ENCODE measurements around the gene FBXW7.

FBXW7 gene

DNA sequence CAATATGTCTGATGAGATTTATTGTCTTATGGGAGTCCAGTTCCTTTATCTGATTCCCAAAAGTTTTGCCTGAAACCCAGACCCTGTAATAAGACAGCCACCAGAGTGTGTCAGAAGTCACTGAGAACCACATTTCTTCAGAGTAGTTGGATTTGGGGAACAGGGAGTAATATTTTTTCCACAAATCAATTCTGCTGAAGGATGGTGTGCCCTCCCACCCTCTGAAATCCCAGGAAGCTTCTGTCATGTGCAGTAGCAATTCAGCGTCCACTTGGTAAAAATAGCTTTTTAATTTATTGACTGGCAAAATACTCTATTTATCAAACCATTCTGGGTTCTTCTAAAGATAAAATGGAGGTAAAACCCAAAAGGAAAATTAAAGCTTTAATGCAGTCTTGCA, 229.4 kb downstream of the FBXW7 start:
- TF ChIP-seq, protein P1, sequence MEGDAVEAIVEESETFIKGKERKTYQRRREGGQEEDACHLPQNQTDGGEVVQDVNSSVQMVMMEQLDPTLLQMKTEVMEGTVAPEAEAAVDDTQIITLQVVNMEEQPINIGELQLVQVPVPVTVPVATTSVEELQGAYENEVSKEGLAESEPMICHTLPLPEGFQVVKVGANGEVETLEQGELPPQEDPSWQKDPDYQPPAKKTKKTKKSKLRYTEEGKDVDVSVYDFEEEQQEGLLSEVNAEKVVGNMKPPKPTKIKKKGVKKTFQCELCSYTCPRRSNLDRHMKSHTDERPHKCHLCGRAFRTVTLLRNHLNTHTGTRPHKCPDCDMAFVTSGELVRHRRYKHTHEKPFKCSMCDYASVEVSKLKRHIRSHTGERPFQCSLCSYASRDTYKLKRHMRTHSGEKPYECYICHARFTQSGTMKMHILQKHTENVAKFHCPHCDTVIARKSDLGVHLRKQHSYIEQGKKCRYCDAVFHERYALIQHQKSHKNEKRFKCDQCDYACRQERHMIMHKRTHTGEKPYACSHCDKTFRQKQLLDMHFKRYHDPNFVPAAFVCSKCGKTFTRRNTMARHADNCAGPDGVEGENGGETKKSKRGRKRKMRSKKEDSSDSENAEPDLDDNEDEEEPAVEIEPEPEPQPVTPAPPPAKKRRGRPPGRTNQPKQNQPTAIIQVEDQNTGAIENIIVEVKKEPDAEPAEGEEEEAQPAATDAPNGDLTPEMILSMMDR (IDR thresholded peaks at IDR 0.05; ENCODE audit: low read depth, low read length), result no peak
- no peak for DNase-seq (ENCODE audit: low read depth in 2 of 2)
- no peak overlapping the region for H3K4me3 ChIP-seq (replicated peaks in 1 of 2; ENCODE audit: low read depth in 2 of 2, low read length in 2 of 2)

DNA sequence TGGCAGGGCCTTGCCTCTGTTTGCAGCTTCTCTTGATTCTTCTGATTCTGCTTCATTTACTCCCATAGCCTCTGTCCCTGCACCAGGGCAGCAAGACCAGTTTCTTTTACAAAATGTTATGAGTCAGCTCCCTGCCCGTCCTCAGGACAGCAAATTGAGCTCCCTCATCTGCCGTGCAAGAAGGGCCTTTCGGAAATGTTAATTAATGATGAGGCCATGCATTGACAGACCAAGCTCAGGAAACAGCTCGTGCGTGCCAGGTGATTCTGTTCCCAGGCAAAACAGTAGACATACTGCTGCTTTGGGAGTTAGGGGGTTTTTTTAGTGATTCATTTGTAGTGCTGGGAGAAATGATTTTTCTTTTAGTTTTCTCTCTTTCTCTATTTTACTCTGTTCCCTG, 231.7 kb downstream of the FBXW7 start:
- TF ChIP-seq, protein P1 (IDR thresholded peaks at IDR 0.05; ENCODE audit: low read depth, low read length), result no peak
- no peak overlapping the region for H3K4me3 ChIP-seq (replicated peaks in 1 of 2; ENCODE audit: low read depth in 2 of 2, low read length in 2 of 2)
- no peak for DNase-seq (ENCODE audit: low read depth in 2 of 2)

DNA sequence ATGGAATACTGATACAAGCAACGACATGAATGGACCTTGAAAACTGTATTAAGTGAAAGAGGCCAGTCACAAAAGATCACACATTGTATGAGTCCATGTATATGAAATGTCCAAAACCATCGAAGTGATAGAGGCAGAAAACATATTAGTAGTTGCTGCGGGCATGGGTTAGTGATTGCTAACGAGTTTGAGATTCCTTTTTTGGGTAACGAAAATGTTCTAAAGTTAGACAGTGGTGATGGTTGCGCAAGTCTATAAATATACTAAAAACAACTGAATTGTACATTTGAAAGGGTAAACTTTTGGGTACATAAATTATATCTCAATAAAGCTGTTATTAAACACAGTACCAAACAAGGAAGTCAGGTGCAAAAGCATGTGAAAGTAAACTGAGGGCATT, 234.5 kb downstream of the FBXW7 start:
- DNase-seq (ENCODE audit: low read depth in 2 of 2), result no peak
- H3K4me3 ChIP-seq (replicated peaks in 1 of 2; ENCODE audit: low read depth in 2 of 2, low read length in 2 of 2), result no peak overlapping the region
- TF ChIP-seq, protein P1 (IDR thresholded peaks at IDR 0.05; ENCODE audit: low read depth, low read length), result no peak

DNA sequence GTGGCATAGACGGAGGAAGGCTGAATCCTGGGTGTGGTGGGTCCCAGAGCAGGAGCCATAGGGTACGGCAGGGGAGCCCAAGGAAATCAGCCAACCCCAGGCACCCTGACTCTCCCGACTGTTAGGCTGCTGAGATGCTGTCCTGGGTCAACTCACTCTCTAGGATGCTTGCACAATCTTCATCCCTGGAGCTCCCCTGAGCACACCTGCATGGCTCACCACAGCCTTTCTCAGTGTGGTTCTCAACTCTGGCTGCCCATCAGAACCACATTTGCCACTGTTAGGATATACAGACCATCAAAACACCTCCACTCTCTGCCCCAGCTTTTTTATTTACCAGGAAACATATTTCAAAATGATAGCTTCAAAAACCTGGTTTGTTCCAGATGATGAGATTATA, 236.3 kb downstream of the FBXW7 start:
- no peak for DNase-seq (ENCODE audit: low read depth in 2 of 2)
- TF ChIP-seq, protein P1 (IDR thresholded peaks at IDR 0.05; ENCODE audit: low read depth, low read length), result no peak
- no peak overlapping the region for H3K4me3 ChIP-seq (replicated peaks in 1 of 2; ENCODE audit: low read depth in 2 of 2, low read length in 2 of 2)

DNA sequence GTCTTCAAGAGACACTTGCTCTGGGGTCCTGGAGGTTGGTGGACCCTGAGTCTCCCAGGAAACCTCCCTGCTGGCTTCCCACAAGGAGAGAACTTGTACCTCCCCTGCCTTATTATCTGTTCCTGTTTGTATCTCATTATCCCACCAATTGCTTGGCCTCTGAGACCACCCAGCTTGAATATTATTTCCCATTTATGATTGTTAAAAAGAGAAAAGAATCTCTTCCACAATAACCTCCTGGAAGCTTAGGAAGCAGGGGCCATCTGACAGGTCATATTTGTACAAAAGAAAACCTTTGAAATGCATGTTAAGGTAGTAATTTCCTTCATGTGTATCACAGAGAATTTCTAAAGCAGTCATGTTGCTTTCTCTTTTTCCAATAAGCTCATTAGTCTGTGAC, 239.5 kb downstream of the FBXW7 start:
- no peak for DNase-seq (ENCODE audit: low read depth in 2 of 2)
- TF ChIP-seq, protein P1 (IDR thresholded peaks at IDR 0.05; ENCODE audit: low read depth, low read length), result no peak
- H3K4me3 ChIP-seq (replicated peaks in 1 of 2; ENCODE audit: low read depth in 2 of 2, low read length in 2 of 2), result no peak overlapping the region

DNA sequence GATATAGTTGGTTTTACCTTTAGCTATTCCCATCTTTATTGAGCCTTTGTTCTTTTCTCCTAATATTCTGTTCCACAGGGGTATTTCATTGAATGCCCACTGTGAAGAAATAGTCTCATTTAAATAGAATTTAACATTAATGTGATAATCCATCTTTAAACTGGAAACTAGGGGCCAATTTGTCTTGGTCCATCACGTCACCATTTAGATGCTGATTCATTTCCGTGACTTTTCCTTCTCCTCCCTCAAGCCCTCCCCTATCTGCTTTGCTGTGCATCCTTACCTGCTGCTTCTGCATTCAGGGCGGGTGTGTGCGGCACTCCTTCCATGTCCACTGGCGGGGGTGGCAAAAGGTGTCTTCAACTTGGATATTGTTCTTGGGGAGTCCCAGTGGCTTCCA, 241.1 kb downstream of the FBXW7 start:
- no peak for DNase-seq (ENCODE audit: low read depth in 2 of 2)
- TF ChIP-seq, protein P1 (IDR thresholded peaks at IDR 0.05; ENCODE audit: low read depth, low read length), result no peak
- H3K4me3 ChIP-seq (replicated peaks in 1 of 2; ENCODE audit: low read depth in 2 of 2, low read length in 2 of 2), result no peak overlapping the region

DNA sequence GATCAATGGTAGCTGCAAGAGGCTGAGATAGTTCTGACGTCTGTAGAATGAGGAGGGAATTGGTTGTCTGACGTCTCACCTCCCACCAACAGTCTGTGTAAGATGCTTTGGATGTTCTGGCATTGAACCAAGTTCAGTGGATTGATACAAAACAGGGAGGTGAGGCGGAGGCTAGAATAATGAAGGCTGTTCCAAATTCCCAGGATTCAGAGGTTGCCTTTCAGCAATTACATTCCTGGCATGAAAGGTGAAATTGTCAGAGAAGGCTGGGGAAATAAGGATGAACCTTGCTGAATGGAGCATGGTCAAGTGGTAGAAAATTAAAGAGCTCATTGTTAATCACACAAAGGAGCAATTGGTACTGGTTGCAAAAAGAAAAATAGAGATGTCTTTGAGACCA, 241.6 kb downstream of the FBXW7 start:
- DNase-seq (ENCODE audit: low read depth in 2 of 2), result no peak
- TF ChIP-seq, protein P1 (IDR thresholded peaks at IDR 0.05; ENCODE audit: low read depth, low read length), result no peak
- no peak overlapping the region for H3K4me3 ChIP-seq (replicated peaks in 1 of 2; ENCODE audit: low read depth in 2 of 2, low read length in 2 of 2)

All from cardiac fibroblast (primary cell).